HCT116 (cell line): ENCODE data around the gene ZNF423. TPM values are rescaled to one million over a fixed set of nuclear protein-coding genes. Genes with fewer than 3 reads are reported as not detected.

Experiments
- ATAC-seq: fragments of 200-7000 bp; cut with Tn5 transposase; 2 replicates; pipeline ENCODE4 v1.9.1; 2020; ENCODE audit warnings: mild to moderate bottlenecking, moderate library complexity
- BruUV-seq: library from RNA; stranded (reverse); fragments of 400-500 nt; replicated peaks from 2 replicates; lab custom pipeline; 2021; lab: Mats Ljungman, UMichigan
- CTCF ChIA-PET: fragments of 300-600 bp; sonication (Branson Sonifier 250); formaldehyde crosslinking; loops from one replicate; lab custom pipeline; 2021; ENCODE audit warnings: antibody characterized with exemption; lab: Charles Lee
- POLR2A ChIA-PET: fragments of 300-600, 350-600 bp; sonication (Branson Sonifier 250); formaldehyde crosslinking; loops from one replicate; lab custom pipeline; 2021; ENCODE audit warnings: antibody characterized with exemption; lab: Charles Lee
- RAD21 ChIA-PET, 2 experiments: fragments of 300-600 bp; sonication (Branson Sonifier 250); formaldehyde crosslinking; loops; one replicate each; lab custom pipeline; 2023; ENCODE audit warnings: low total read pairs in 2 of 2; ENCODE audit not compliant: uncharacterized antibody in 2 of 2, unreplicated experiment in 2 of 2, low non-redundant PET in 1 of 2; lab: Charles Lee
- DNase-seq: peaks from one replicate; pipeline ENCODE4 v3.0.0-alpha.2; 2010; ENCODE audit warnings: low read depth, low spot score
- H2AFZ ChIP-seq: fragments of 200-600 bp; shearing (Covaris generic), sonication (generic); 2 replicates; pipeline ENCODE4 v1.6.1; 2017; ENCODE audit warnings: low read depth, mixed run types, mixed read lengths, antibody characterized with exemption, low read length; ENCODE audit not compliant: poor library complexity, severe bottlenecking
- H3K27ac ChIP-seq: 2 replicates; pipeline ENCODE4 v1.5.1; 2012; ENCODE audit warnings: low read depth, low read length
- H3K27me3 ChIP-seq: fragments of 200-600 bp; sonication (generic); 2 replicates; pipeline ENCODE4 v1.6.1; 2016; ENCODE audit warnings: mixed run types, low read length, mixed read lengths; ENCODE audit not compliant: insufficient read depth
- H3K36me3 ChIP-seq, 2 experiments: fragments of 200-500 bp in 1 of 2; fragments of 200-600 bp in 1 of 2; sonication (Bioruptor generic) in 1 of 2; sonication (generic) in 1 of 2; 2 replicates each; pipeline versions ENCODE4 v1.5.1 to v1.6.1; 2014 to 2016; ENCODE audit warnings: low read length in 2 of 2, inconsistent platforms in 1 of 2, mixed read lengths in 1 of 2, mixed run types in 1 of 2; ENCODE audit not compliant: insufficient read depth in 2 of 2, control insufficient read depth in 1 of 2
- H3K4me1 ChIP-seq, 2 experiments: fragments of 200-600 bp in 1 of 2; sonication (generic) in 1 of 2; 2 replicates each; pipeline versions ENCODE4 v1.5.1 to v1.6.1; 2012 to 2017; ENCODE audit warnings: low read length in 2 of 2, inconsistent platforms in 1 of 2, mild to moderate bottlenecking in 1 of 2, mixed read lengths in 1 of 2, mixed run types in 1 of 2, moderate library complexity in 1 of 2; ENCODE audit not compliant: insufficient read depth in 2 of 2, control insufficient read depth in 1 of 2
- H3K4me2 ChIP-seq: fragments of 200-600 bp; sonication (generic); 2 replicates; pipeline ENCODE4 v1.6.1; 2017; ENCODE audit warnings: mixed run types, low read length, mixed read lengths
- H3K4me3 ChIP-seq, 2 experiments: fragments of 200-600 bp in 1 of 2; sonication (generic) in 1 of 2; replicated peaks in 1 of 2; 2 replicates each; pipeline ENCODE4 v1.5.1; 2011 to 2016; ENCODE audit warnings: low read length in 2 of 2, control low read depth in 1 of 2, low read depth in 1 of 2, mild to moderate bottlenecking in 1 of 2, mixed read lengths in 1 of 2, mixed run types in 1 of 2
- H3K79me2 ChIP-seq: fragments of 200-600 bp; sonication (generic); 2 replicates; pipeline ENCODE4 v1.6.1; 2017; ENCODE audit warnings: mild to moderate bottlenecking, mixed run types, low read length, moderate library complexity, mixed read lengths; ENCODE audit not compliant: insufficient read depth
- H3K9ac ChIP-seq: fragments of 200-600 bp; sonication (generic); 2 replicates; pipeline ENCODE4 v1.6.1; 2016; ENCODE audit warnings: low read length, mixed read lengths
- H3K9me2 ChIP-seq: fragments of 200-600 bp; sonication (generic), shearing (Covaris generic); 2 replicates; pipeline ENCODE4 v1.6.1; 2017; ENCODE audit warnings: mixed run types, mild to moderate bottlenecking, moderate library complexity; ENCODE audit not compliant: insufficient read depth
- H3K9me3 ChIP-seq, 2 experiments: fragments of 200-500 bp in 1 of 2; fragments of 200-600 bp in 1 of 2; sonication (Bioruptor generic) in 1 of 2; sonication (generic) in 1 of 2; 2 replicates each; pipeline ENCODE4 v1.6.1; 2014 to 2017; ENCODE audit warnings: low read length in 2 of 2, mixed read lengths in 2 of 2, inconsistent platforms in 1 of 2, low read depth in 1 of 2, mild to moderate bottlenecking in 1 of 2, mixed run types in 1 of 2, moderate library complexity in 1 of 2; ENCODE audit not compliant: control insufficient read depth in 1 of 2, insufficient read depth in 1 of 2
- H4K20me1 ChIP-seq: fragments of 200-600 bp; sonication (generic), shearing (Covaris generic); 2 replicates; pipeline ENCODE4 v1.6.1; 2017; ENCODE audit warnings: mixed run types, mild to moderate bottlenecking, moderate library complexity; ENCODE audit not compliant: insufficient read depth
- ATF3 ChIP-seq: IDR thresholded peaks from 2 replicates; pipeline ENCODE4 v1.6.1; 2012
- ELF1 ChIP-seq: IDR thresholded peaks from 2 replicates; pipeline ENCODE4 v1.6.1; 2012; ENCODE audit warnings: low read depth, borderline replicate concordance
- MAX ChIP-seq: IDR thresholded peaks from 2 replicates; pipeline ENCODE4 v1.6.1; 2012
- POLR2A ChIP-seq: IDR thresholded peaks from 2 replicates; pipeline ENCODE4 v1.7.0; 2011; ENCODE audit warnings: borderline replicate concordance; ENCODE audit not compliant: insufficient read depth, insufficient read length; ENCODE audit errors: extremely low read depth
- RAD21 ChIP-seq: IDR thresholded peaks from 2 replicates; pipeline ENCODE4 v1.6.1; 2012; ENCODE audit warnings: low read depth, mild to moderate bottlenecking
- SIN3A ChIP-seq: IDR thresholded peaks from 2 replicates; pipeline ENCODE4 v1.6.1; 2012; ENCODE audit warnings: low read depth
- SP1 ChIP-seq: IDR thresholded peaks from 2 replicates; pipeline ENCODE4 v1.6.1; 2012; ENCODE audit warnings: low read depth
- ZBTB33 ChIP-seq: IDR thresholded peaks from 2 replicates; pipeline ENCODE4 v1.6.1; 2011; ENCODE audit warnings: mild to moderate bottlenecking, low read length, moderate library complexity; ENCODE audit not compliant: insufficient replicate concordance; ENCODE audit errors: extremely low read depth
- ZFX ChIP-seq: fragments of 450-650 bp; IDR thresholded peaks from 2 replicates; pipeline ENCODE4 v1.6.1; 2017
- ZNF274 ChIP-seq: fragments of 200-500 bp; sonication (Bioruptor generic); IDR thresholded peaks from 2 replicates; pipeline ENCODE4 v1.6.1; 2014; ENCODE audit warnings: mild to moderate bottlenecking, low read depth, low read length, inconsistent platforms
- intact Hi-C: fragments of 100-400 bp; cut with micrococcal nuclease; formaldehyde crosslinking; loops from 2 replicates; pipeline ENCODE4 v1.10.0; 2022
- total RNA-seq: library from RNA; stranded (reverse); gene quantifications from one replicate; pipeline ENCODE4 v1.2.1, GENCODE V29; 2021; ENCODE audit not compliant: unreplicated experiment

ZNF423 gene
- total RNA-seq, 1 experiment from 2014 or later, result 0.22 TPM

GRCh38 chr16:49716339-49716934, 139.5 kb downstream of the ZNF423 start:
- Histone ChIP-seq H3K9me2 (no peaks in the 10 kb centered on the region), H3K4me3 (no peak overlapping the region), H3K79me2 (no peaks in the 10 kb centered on the region), H3K9ac (no peak overlapping the region), H3K36me3 (no peaks in the 10 kb centered on the region), H4K20me1 (no peaks in the 10 kb centered on the region), H2AFZ (no peak overlapping the region), H3K9me3 (no peaks in the 10 kb centered on the region), H3K4me2 (no peak overlapping the region), H3K4me1 (no peaks in the 10 kb centered on the region), H3K27me3 (0 out of 2 replicates have a peak, but pooled peaks cover 3% of the 10 kb centered on the region), H3K27ac (no peak overlapping the region)
- ATAC-seq (no peak), DNase-seq (no peak)
- intact Hi-C loops, result no loop called here
- no TSS peak for BruUV-seq
- POLR2A ChIA-PET, result no interaction called here
- TF ChIP-seq SIN3A (no peak), SP1 (no peak), ZBTB33 (no peak), ZNF274 (no peak), MAX (no peak), ATF3 (no peak), RAD21 (no peak), POLR2A (no peak), ELF1 (no peak), ZFX (no peak)
- CTCF ChIA-PET, result no interaction called here
- RAD21 ChIA-PET, result no interaction called here
